Loucy (cell line): ENCODE data around the gene C9orf57.

Experiments used
- EZH2phosphoT487 ChIP-seq: fragments of 200-600 bp; IDR thresholded peaks from 2 replicates; pipeline ENCODE4 v1.6.1; 2018; ENCODE audit warnings: antibody characterized with exemption, mild to moderate bottlenecking, moderate library complexity, borderline replicate concordance
- TF ChIP-seq, protein P1 (sequence below): fragments of 200-600 bp; sonication (generic); conservative IDR thresholded peaks from 2 replicates; pipeline ENCODE4 v1.5.1; 2014; ENCODE audit warnings: mild to moderate bottlenecking, antibody characterized with exemption, low read length

DNA sequence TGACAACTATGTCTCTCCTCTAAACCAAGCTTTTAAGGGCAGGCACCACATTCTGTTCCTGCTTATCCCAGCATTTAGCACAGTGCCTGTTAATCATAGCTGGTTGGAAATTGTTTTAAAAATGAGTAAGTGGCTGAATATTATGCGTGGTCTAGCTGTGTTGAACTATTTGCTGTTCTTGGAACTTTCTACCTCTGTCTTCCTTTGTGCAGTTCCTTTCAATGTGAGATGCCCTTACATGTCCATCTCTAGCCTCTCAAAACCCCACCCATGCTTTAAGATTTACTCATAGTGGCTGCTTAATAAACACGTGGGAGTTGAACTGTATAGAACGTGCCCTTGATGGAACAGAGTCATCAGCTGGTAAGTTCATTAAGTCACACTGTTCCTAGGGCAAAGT lies 34.5 kb downstream of the C9orf57 start:
- TF ChIP-seq, protein P1, sequence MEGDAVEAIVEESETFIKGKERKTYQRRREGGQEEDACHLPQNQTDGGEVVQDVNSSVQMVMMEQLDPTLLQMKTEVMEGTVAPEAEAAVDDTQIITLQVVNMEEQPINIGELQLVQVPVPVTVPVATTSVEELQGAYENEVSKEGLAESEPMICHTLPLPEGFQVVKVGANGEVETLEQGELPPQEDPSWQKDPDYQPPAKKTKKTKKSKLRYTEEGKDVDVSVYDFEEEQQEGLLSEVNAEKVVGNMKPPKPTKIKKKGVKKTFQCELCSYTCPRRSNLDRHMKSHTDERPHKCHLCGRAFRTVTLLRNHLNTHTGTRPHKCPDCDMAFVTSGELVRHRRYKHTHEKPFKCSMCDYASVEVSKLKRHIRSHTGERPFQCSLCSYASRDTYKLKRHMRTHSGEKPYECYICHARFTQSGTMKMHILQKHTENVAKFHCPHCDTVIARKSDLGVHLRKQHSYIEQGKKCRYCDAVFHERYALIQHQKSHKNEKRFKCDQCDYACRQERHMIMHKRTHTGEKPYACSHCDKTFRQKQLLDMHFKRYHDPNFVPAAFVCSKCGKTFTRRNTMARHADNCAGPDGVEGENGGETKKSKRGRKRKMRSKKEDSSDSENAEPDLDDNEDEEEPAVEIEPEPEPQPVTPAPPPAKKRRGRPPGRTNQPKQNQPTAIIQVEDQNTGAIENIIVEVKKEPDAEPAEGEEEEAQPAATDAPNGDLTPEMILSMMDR, result no peak
- TF ChIP-seq EZH2phosphoT487, result no peak
